OCI-LY7 (cell line): ENCODE results near the gene ARHGAP24.

Source experiments
- CTCF ChIP-seq: fragments of 200-600 bp; sonication (generic); conservative IDR thresholded peaks from 2 replicates; pipeline ENCODE4 v1.5.1; 2014; ENCODE audit warnings: mild to moderate bottlenecking, antibody characterized with exemption, low read length, moderate library complexity, mixed read lengths
- EZH2phosphoT487 ChIP-seq: fragments of 200-600 bp; sonication (generic); IDR thresholded peaks from 2 replicates; pipeline ENCODE4 v1.6.1; 2018; ENCODE audit warnings: low read depth, borderline replicate concordance, mild to moderate bottlenecking, mixed run types, antibody characterized with exemption, low read length, moderate library complexity, mixed read lengths

- TF ChIP-seq CTCF (peak; percentile 89), EZH2phosphoT487 (no peak)
Observed at GRCh38 chr4:86043755-86044592, 569.0 kb downstream of the ARHGAP24 start.
